GM13977 (cell line): ENCODE measurements around the gene CLDN10.

Experiments used
- DNase-seq: peaks from one replicate; pipeline ENCODE4 v3.0.0; 2012; ENCODE audit warnings: low spot score
- CTCF ChIP-seq: IDR thresholded peaks from 2 replicates; pipeline ENCODE4 v1.5.1; 2012; ENCODE audit warnings: mild to moderate bottlenecking, control low read depth; ENCODE audit not compliant: insufficient read depth; ENCODE audit errors: extremely low read depth, missing control alignments
- in situ Hi-C: fragments of 300-500 bp; cut with MboI; formaldehyde crosslinking; loops from one replicate; pipeline ENCODE4 v1.12.0; 2022; ENCODE audit warnings: low sequenced_read_pairs, low pct_unique_long_range_greater_than_20kb, mixed read lengths, inconsistent platforms; ENCODE audit not compliant: unreplicated experiment

Gene CLDN10

GRCh38 chr13:95536632-95537241, 15.8 kb upstream of the CLDN10 start:
- no peak for DNase-seq
- in situ Hi-C loops, result loop anchor here (25.0 kb wide), 1 partner anchor 301 kb away; no protein-coding TSS in a partner anchor
- TF ChIP-seq CTCF, result peak; percentile 50

GRCh38 chr13:95540888-95541287, 11.6 kb upstream of the CLDN10 start:
- in situ Hi-C loops, result loop anchor here (25.0 kb wide), 1 partner anchor 296 kb away; no protein-coding TSS in a partner anchor
- no peak for DNase-seq
- no peak for TF ChIP-seq CTCF

GRCh38 chr13:95541308-95541707, 11.2 kb upstream of the CLDN10 start:
- in situ Hi-C loops, result loop anchor here (25.0 kb wide), 1 partner anchor 296 kb away; no protein-coding TSS in a partner anchor
- DNase-seq, result no peak
- no peak for TF ChIP-seq CTCF

- DNase-seq, result no peak
- in situ Hi-C loops, result loop anchor here (25.0 kb wide), 1 partner anchor 295 kb away; no protein-coding TSS in a partner anchor
- TF ChIP-seq CTCF, result no peak
Measured at GRCh38 chr13:95541911-95542474, 10.5 kb upstream of the CLDN10 start.

DNA sequence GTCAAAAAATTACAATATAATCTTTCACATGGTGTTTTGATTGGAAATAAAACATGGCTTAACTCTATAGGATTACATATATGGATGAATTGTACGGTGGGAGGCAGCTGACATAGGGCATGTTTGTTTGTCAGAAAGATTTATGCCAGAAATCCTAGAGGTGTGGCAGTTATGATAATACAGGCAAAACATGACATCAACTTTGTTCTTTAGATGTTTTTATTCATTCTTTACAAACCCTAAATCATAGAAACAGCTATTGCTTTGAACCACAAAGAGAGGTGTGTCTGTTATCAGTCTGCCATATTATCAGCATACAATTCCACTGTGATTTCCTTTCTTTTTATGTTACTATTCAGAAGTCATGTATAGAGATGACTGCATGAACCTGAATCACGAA, 8.2 kb upstream of the CLDN10 start:
- TF ChIP-seq CTCF, result no peak
- DNase-seq, result no peak
- in situ Hi-C loops, result loop anchor here (25.0 kb wide), 1 partner anchor 293 kb away; no protein-coding TSS in a partner anchor

- no peak for DNase-seq
- TF ChIP-seq CTCF, result no peak
- in situ Hi-C loops, result loop anchor here (25.0 kb wide), 1 partner anchor 290 kb away; no protein-coding TSS in a partner anchor
Measured at GRCh38 chr13:95546919-95547318, 5.6 kb upstream of the CLDN10 start.
